Muscle layer of colon (tissue), 2 donors: ENCODE results near the gene RBM27.
"Not testable (repeated sequence)": the region's sequence is repeated elsewhere in the genome, so short reads cannot be mapped to it uniquely, and the experiment has no call there.

Experiments used
- H3K27ac ChIP-seq: one replicate; pipeline ENCODE4 v1.7.0; 2013; ENCODE audit warnings: low read depth, mild to moderate bottlenecking, low read length, moderate library complexity
- H3K27me3 ChIP-seq, 2 donors: one replicate each; pipeline ENCODE4 v1.7.0; 2013; ENCODE audit warnings: low read length in 2 of 2, mild to moderate bottlenecking in 2 of 2; ENCODE audit not compliant: insufficient read depth in 2 of 2, control insufficient read depth in 1 of 2
- H3K36me3 ChIP-seq: one replicate; pipeline ENCODE4 v1.7.0; 2013; ENCODE audit warnings: mild to moderate bottlenecking, low read length; ENCODE audit not compliant: insufficient read depth
- H3K4me1 ChIP-seq: one replicate; pipeline ENCODE4 v1.7.0; 2013; ENCODE audit warnings: mild to moderate bottlenecking, low read length; ENCODE audit not compliant: insufficient read depth
- H3K4me3 ChIP-seq, 2 donors: one replicate each; pipeline ENCODE4 v1.7.0; 2013; ENCODE audit warnings: low read length in 2 of 2, low read depth in 1 of 2, mild to moderate bottlenecking in 1 of 2, moderate library complexity in 1 of 2
- H3K9ac ChIP-seq: one replicate; pipeline ENCODE4 v1.7.0; 2013; ENCODE audit warnings: low read length
- H3K9me3 ChIP-seq: one replicate; pipeline ENCODE4 v1.7.0; 2013; ENCODE audit warnings: mild to moderate bottlenecking, low read length
- donor health status: abdominal sarcoma.
- donor health status: Adenocarcinoma of cecum.

RBM27 gene, protein sequence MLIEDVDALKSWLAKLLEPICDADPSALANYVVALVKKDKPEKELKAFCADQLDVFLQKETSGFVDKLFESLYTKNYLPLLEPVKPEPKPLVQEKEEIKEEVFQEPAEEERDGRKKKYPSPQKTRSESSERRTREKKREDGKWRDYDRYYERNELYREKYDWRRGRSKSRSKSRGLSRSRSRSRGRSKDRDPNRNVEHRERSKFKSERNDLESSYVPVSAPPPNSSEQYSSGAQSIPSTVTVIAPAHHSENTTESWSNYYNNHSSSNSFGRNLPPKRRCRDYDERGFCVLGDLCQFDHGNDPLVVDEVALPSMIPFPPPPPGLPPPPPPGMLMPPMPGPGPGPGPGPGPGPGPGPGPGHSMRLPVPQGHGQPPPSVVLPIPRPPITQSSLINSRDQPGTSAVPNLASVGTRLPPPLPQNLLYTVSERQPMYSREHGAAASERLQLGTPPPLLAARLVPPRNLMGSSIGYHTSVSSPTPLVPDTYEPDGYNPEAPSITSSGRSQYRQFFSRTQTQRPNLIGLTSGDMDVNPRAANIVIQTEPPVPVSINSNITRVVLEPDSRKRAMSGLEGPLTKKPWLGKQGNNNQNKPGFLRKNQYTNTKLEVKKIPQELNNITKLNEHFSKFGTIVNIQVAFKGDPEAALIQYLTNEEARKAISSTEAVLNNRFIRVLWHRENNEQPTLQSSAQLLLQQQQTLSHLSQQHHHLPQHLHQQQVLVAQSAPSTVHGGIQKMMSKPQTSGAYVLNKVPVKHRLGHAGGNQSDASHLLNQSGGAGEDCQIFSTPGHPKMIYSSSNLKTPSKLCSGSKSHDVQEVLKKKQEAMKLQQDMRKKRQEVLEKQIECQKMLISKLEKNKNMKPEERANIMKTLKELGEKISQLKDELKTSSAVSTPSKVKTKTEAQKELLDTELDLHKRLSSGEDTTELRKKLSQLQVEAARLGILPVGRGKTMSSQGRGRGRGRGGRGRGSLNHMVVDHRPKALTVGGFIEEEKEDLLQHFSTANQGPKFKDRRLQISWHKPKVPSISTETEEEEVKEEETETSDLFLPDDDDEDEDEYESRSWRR

GRCh38 chr5:146203011-146203871 lies at the start of gene RBM27:
TSS of gene RBM27 (plus strand) at chr5:146203605. CDS start at chr5:146203766, 161 bp downstream.
- no peaks in the 10 kb centered on the region for H3K9me3 ChIP-seq
- H3K9ac ChIP-seq = peak within 1 kb of the TSS; percentile 75
- H3K27ac ChIP-seq = peak within 1 kb of the TSS; percentile 97
- no peaks in the 10 kb centered on the region for H3K36me3 ChIP-seq
- no peaks in the 10 kb centered on the region for H3K27me3 ChIP-seq
- peaks cover 26% of the 10 kb centered on the region for H3K4me1 ChIP-seq
- H3K4me3 ChIP-seq = peak within 1 kb of the TSS; percentile 68 to 88

GRCh38 chr5:146158255-146158654 lies 45.1 kb upstream of the RBM27 start:
- H3K36me3 ChIP-seq = peaks cover 59% of the 10 kb centered on the region

DNA sequence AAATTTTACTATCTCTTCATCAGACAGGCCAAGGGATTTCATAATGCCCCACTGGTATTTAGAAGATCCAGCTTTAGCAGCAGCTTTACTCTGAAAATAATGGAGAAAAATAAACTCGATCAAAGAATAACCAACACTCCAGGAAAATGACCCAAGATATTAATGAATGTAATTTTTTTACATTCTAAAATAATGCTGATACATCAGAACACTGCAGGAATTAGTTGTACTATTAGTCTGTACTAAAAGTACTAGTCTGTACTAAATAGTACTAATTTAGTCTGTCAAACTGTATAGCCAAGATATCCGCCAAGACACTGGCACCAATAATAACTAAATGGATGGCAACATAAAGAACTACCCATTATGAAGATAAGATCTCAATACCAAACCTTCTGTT lies 39.0 kb upstream of the RBM27 start:
- no peak overlapping the region for H3K9ac ChIP-seq
- no peak overlapping the region for H3K4me3 ChIP-seq
- no peaks in the 10 kb centered on the region for H3K27me3 ChIP-seq
- H3K27ac ChIP-seq = no peak overlapping the region
- H3K9me3 ChIP-seq = no peaks in the 10 kb centered on the region
- no peaks in the 10 kb centered on the region for H3K4me1 ChIP-seq
- H3K36me3 ChIP-seq = peaks cover 43% of the 10 kb centered on the region

More at GRCh38 chr5:146158255-146158654, 45.1 kb upstream of the RBM27 start:
- Histone ChIP-seq H3K4me1 (no peaks in the 10 kb centered on the region), H3K27me3 (no peaks in the 10 kb centered on the region), H3K9me3 (no peaks in the 10 kb centered on the region), H3K9ac (no peak overlapping the region), H3K4me3 (no peak overlapping the region), H3K27ac (no peak overlapping the region)

DNA sequence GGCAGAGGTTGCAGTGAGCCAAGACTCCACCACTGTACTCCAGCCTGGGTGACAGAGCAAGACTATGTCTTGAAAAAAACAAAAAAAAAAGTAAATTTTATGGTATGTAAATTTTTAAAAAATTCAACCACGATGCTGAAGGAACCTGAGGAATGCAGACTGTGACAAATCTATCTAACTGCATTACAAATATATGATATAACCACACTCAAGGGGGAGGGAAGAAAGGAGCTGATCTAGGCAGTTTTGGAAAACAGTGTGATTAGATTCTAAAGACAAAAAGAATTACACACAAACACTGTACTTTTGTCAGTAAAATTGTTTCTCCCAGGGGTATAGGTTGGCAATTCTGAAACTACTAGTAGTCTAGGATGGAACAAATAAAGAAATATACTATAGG lies 37.9 kb upstream of the RBM27 start:
- no peaks in the 10 kb centered on the region for H3K4me1 ChIP-seq
- no peaks in the 10 kb centered on the region for H3K27me3 ChIP-seq
- H3K27ac ChIP-seq = no peak overlapping the region
- H3K36me3 ChIP-seq = peaks cover 50% of the 10 kb centered on the region
- H3K9me3 ChIP-seq = no peaks in the 10 kb centered on the region
- H3K9ac ChIP-seq = no peak overlapping the region
- H3K4me3 ChIP-seq = no peak overlapping the region

GRCh38 chr5:146165903-146166302 lies 37.5 kb upstream of the RBM27 start:
- H3K27me3 ChIP-seq = no peaks in the 10 kb centered on the region
- no peaks in the 10 kb centered on the region for H3K4me1 ChIP-seq
- H3K4me3 ChIP-seq = no peak overlapping the region
- H3K27ac ChIP-seq = no peak overlapping the region
- no peaks in the 10 kb centered on the region for H3K9me3 ChIP-seq
- no peak overlapping the region for H3K9ac ChIP-seq
- peaks cover 54% of the 10 kb centered on the region for H3K36me3 ChIP-seq

- peaks cover 41% of the 10 kb centered on the region for H3K36me3 ChIP-seq
- no peak overlapping the region for H3K9ac ChIP-seq
- H3K4me3 ChIP-seq = no peak overlapping the region
- H3K4me1 ChIP-seq = no peaks in the 10 kb centered on the region
- H3K27ac ChIP-seq = no peak overlapping the region
- H3K27me3 ChIP-seq = no peaks in the 10 kb centered on the region
- no peaks in the 10 kb centered on the region for H3K9me3 ChIP-seq
Observed at GRCh38 chr5:146169076-146169475, 34.3 kb upstream of the RBM27 start.

DNA sequence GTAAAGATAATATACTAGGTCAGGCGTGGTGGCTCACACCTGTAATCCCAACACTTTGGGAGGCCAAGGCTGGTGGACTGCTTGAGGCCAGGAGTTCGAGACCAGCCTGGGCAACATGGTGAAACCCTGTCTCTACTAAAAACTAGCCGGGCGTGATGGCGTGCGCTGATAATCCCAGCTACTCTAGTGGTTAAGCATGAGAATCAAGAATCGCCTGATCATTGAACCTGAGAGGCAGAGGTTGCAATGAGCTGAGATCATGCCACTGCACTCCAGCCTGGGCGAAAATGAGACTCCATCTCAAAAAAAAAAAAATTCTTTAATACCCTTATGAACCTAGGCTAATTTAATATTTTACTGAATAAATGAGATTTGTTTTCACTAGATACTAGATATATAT lies 30.4 kb upstream of the RBM27 start:
- not testable (repeated sequence) for H3K4me1 ChIP-seq, H3K27ac ChIP-seq, H3K27me3 ChIP-seq, H3K4me3 ChIP-seq, H3K9ac ChIP-seq, H3K9me3 ChIP-seq
- peaks cover 25% of the 10 kb centered on the region for H3K36me3 ChIP-seq

DNA sequence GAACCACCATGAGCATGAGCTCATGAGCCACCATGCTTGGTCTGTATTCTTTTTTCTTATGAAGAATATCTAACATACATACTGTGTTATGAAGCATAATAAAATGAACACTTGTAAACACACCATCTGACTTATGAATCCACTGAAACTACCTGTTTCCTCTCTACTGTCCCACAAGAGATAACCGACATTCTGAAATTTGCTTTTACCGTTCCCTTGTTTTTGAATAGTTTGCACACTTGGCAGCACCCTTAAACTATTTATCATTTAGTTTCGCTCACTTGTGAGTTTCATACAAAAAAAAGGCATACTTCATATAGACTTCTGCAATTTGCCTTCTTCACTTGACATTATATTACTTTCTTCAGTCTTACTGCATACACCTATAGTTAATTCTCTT lies 29.8 kb upstream of the RBM27 start:
- Histone ChIP-seq H3K27ac (no peak overlapping the region), H3K36me3 (peaks cover 25% of the 10 kb centered on the region)

GRCh38 chr5:146176805-146177204 lies 26.6 kb upstream of the RBM27 start:
- Histone ChIP-seq H3K27me3 (no peaks in the 10 kb centered on the region), H3K36me3 (peaks cover 5% of the 10 kb centered on the region), H3K9me3 (no peaks in the 10 kb centered on the region), H3K9ac (no peak overlapping the region), H3K27ac (no peak overlapping the region), H3K4me1 (peaks cover 9% of the 10 kb centered on the region), H3K4me3 (no peak overlapping the region)

More for the DNA sequence above, 29.8 kb upstream of the RBM27 start:
- Histone ChIP-seq H3K9me3 (no peaks in the 10 kb centered on the region), H3K4me3 (no peak overlapping the region), H3K9ac (no peak overlapping the region), H3K4me1 (no peaks in the 10 kb centered on the region), H3K27me3 (no peaks in the 10 kb centered on the region)

- H3K4me1 ChIP-seq = peaks cover 9% of the 10 kb centered on the region
- H3K36me3 ChIP-seq = peaks cover 4% of the 10 kb centered on the region
- H3K27ac ChIP-seq = no peak overlapping the region
- no peaks in the 10 kb centered on the region for H3K9me3 ChIP-seq
- no peaks in the 10 kb centered on the region for H3K27me3 ChIP-seq
- no peak overlapping the region for H3K9ac ChIP-seq
- H3K4me3 ChIP-seq = no peak overlapping the region
Observed at GRCh38 chr5:146179696-146180095, 23.7 kb upstream of the RBM27 start.
